Measurements from ENCODE around the gene SLC49A3. TPM values are rescaled to one million over a fixed set of nuclear protein-coding genes. Genes with fewer than 3 reads are reported as not detected.
"Not testable (repeated sequence)": the region's sequence is repeated elsewhere in the genome, so short reads cannot be mapped to it uniquely, and the experiment has no call there.

SLC49A3 gene
- total and polyA plus RNA-seq, 12 donors: 1.4 to 24.5 (median 7.3) TPM

DNA sequence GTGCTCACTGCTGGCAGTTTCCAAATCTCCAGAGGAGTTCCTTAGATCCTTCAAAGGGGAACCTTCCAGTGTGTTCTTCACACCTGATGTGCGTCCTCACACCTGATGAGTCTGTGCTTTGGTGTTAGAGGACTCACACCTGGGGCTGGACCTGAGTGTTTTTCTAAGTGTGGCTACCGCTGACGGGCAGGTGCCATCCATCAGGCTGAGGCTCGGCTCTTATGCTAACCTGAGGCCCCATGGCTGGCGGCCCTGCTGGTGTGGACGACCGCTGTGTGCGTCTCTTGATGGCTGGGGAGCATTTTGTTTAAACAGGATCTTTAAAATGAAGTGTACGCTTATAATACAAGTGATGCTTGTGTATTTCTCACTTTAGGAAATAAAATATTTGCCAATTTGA, 45.1 kb upstream of the SLC49A3 start:
- WGBS, 4 donors: 92 to 96% (median 93%) methylated on average over 9 of the region's 9 CpGs

DNA sequence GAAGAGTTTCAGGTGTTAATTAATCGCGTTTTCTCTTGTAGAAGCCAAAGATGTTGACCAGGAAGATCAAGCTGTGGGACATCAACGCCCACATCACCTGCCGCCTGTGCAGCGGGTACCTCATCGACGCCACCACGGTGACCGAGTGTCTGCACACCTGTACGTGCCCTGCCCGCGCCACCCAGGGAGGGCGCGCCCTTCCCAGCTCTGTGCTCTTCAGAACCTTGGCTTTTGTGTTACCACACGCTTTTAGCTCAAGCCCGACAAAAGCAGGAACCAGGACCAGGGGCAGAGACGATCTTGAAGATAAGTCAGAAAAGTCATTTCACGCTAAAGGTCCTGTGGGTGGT, 44.7 kb upstream of the SLC49A3 start:
- TF ChIP-seq, protein P1, sequence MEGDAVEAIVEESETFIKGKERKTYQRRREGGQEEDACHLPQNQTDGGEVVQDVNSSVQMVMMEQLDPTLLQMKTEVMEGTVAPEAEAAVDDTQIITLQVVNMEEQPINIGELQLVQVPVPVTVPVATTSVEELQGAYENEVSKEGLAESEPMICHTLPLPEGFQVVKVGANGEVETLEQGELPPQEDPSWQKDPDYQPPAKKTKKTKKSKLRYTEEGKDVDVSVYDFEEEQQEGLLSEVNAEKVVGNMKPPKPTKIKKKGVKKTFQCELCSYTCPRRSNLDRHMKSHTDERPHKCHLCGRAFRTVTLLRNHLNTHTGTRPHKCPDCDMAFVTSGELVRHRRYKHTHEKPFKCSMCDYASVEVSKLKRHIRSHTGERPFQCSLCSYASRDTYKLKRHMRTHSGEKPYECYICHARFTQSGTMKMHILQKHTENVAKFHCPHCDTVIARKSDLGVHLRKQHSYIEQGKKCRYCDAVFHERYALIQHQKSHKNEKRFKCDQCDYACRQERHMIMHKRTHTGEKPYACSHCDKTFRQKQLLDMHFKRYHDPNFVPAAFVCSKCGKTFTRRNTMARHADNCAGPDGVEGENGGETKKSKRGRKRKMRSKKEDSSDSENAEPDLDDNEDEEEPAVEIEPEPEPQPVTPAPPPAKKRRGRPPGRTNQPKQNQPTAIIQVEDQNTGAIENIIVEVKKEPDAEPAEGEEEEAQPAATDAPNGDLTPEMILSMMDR (IDR thresholded peaks at IDR 0.05): no peak
- TF ChIP-seq POLR2A (IDR thresholded peaks at IDR 0.05): no peak
- Histone ChIP-seq H3K4me3 (no peak overlapping the region), H3K27me3 (no peaks in the 10 kb centered on the region), H3K4me1 (replicated peaks in 1 of 2) (no peaks in the 10 kb centered on the region), H3K27ac (no peak overlapping the region), H3K9me3 (replicated peaks in 1 of 3) (no peaks in the 10 kb centered on the region), H3K36me3 (replicated peaks in 1 of 2) (peaks cover 0 to 67% of the 10 kb centered on the region in 2 donors)
- WGBS, 4 donors: 91 to 97% (median 93%) methylated on average over 15 to 18 of the region's 18 CpGs
- intact Hi-C loops (cut with DNase I): no loop called here
- no peak for DNase-seq

More for the DNA sequence above, 45.1 kb upstream of the SLC49A3 start:
- Histone ChIP-seq H3K36me3 (replicated peaks in 1 of 2) (peaks cover 0 to 71% of the 10 kb centered on the region in 2 donors), H3K9me3 (replicated peaks in 1 of 3) (no peaks in the 10 kb centered on the region), H3K4me3 (no peak overlapping the region), H3K27me3 (no peaks in the 10 kb centered on the region), H3K4me1 (replicated peaks in 1 of 2) (no peaks in the 10 kb centered on the region), H3K27ac (no peak overlapping the region)
- DNase-seq: no peak
- TF ChIP-seq, protein P1 (IDR thresholded peaks at IDR 0.05): no peak
- no peak for TF ChIP-seq POLR2A (IDR thresholded peaks at IDR 0.05)
- intact Hi-C loops (cut with DNase I): no loop called here

DNA sequence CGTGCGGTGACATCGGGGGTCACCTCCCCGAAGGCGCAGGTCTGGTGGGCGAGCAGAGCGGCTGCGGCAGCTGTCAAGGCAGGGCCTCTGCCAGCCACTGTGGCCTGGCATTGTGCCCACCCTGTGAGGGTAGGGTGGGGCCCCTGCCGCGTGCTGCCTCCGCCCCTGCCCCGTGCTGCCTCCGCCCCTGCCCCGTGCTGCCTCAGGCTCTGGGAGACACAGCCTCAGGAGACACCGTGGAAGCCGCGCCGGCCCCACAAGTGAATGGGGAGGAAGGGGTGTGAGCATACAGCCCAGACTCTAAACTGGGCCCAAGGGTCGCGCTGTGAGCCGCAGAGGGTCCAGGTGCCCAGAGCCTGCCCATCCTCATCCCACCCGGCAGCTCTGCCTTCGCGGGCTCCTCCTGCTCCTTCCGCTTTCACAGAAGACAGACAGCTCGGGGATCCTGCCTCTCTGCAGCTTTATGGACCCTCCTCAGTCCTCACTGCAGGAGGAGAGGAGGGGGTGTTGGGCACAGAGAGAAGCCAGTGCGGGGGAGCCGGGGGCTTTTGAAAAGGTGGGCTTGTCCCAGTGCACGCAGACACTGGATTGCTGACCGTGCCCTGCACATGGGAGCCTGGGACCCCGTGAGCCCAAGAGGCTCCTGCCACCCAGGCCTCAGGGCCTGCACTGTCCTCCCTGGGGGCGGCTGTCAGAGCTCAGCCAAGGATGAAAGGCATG, 44.1 kb upstream of the SLC49A3 start:
- H3K27me3 ChIP-seq: no peaks in the 10 kb centered on the region
- no peak overlapping the region for H3K4me3 ChIP-seq
- no peaks in the 10 kb centered on the region for H3K9me3 ChIP-seq (replicated peaks in 1 of 3)
- H3K36me3 ChIP-seq (replicated peaks in 1 of 2): peaks cover 0 to 63% of the 10 kb centered on the region in 2 donors
- WGBS, 4 donors: 90 to 96% (median 91%) methylated on average over 22 to 32 of the region's 32 CpGs
- intact Hi-C loops (cut with DNase I): no loop called here
- H3K27ac ChIP-seq: no peak overlapping the region
- peaks cover 0 to 4% of the 10 kb centered on the region in 2 donors for H3K4me1 ChIP-seq (replicated peaks in 1 of 2)
- DNase-seq: no peak
- TF ChIP-seq POLR2A (IDR thresholded peaks at IDR 0.05): no peak
- TF ChIP-seq, protein P1 (IDR thresholded peaks at IDR 0.05): no peak

DNA sequence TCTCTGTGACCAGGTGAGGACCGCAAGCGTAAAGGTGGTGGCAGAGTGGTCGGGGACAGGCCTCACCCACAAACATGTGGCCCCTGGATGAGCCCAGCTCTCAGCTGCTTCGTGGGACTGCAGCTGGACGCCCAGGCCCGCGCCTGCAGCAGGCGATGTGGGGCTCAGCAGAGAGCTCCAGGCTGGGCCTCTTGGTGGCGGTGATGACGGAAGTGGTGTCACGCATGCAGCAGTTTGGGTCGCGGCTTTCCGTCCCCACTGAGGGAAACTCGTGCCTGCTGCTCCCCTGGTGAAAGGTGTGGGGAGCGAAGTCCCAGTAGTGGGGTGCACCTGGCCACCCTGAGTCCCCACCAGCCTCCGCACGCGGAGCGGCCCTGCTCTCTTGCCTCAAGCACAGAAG, 43.5 kb upstream of the SLC49A3 start:
- 93 to 97% (median 96%) methylated on average over 10 to 20 of the region's 20 CpGs for WGBS, 4 donors
- Histone ChIP-seq H3K4me3 (no peak overlapping the region), H3K4me1 (replicated peaks in 1 of 2) (peaks cover 6 to 10% of the 10 kb centered on the region in 2 donors), H3K9me3 (replicated peaks in 1 of 3) (no peaks in the 10 kb centered on the region), H3K27ac (no peak overlapping the region), H3K36me3 (replicated peaks in 1 of 2) (peaks cover 0 to 57% of the 10 kb centered on the region in 2 donors), H3K27me3 (no peaks in the 10 kb centered on the region)
- intact Hi-C loops (cut with DNase I): no loop called here
- no peak for DNase-seq
- TF ChIP-seq, protein P1 (IDR thresholded peaks at IDR 0.05): no peak
- TF ChIP-seq POLR2A (IDR thresholded peaks at IDR 0.05): no peak

DNA sequence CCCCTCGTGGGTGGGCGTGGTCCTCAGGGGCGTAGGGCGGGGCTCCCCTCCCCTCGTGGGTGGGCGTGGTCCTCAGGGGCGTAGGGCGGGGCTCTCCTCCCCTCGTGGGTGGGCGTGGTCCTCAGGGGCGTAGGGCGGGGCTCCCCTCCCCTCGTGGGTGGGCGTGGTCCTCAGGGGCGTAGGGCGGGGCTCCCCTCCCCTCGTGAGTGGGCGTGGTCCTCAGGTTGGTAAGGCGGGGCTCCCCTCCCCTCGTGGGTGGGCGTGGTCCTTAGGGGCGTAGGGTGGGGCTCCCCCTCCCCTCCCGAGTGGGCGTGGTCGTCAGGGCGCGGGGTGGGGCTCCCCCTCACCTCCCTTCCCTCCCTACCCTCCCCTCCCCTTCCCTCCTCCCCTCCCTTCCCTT, 43.0 kb upstream of the SLC49A3 start:
- H3K4me1 ChIP-seq (replicated peaks in 1 of 2): peaks cover 10 to 16% of the 10 kb centered on the region in 2 donors
- DNase-seq; H3K4me3 ChIP-seq; H3K9me3 ChIP-seq (replicated peaks in 1 of 3); H3K27ac ChIP-seq; H3K27me3 ChIP-seq; intact Hi-C loops (cut with DNase I): not testable (repeated sequence)
- H3K36me3 ChIP-seq (replicated peaks in 1 of 2): peaks cover 0 to 52% of the 10 kb centered on the region in 2 donors
- 53 to 72% methylated on average over 8 to 21 of the region's 27 CpGs; no CpG with 5 or more reads in 2 of the 4 donors for WGBS, 4 donors

DNA sequence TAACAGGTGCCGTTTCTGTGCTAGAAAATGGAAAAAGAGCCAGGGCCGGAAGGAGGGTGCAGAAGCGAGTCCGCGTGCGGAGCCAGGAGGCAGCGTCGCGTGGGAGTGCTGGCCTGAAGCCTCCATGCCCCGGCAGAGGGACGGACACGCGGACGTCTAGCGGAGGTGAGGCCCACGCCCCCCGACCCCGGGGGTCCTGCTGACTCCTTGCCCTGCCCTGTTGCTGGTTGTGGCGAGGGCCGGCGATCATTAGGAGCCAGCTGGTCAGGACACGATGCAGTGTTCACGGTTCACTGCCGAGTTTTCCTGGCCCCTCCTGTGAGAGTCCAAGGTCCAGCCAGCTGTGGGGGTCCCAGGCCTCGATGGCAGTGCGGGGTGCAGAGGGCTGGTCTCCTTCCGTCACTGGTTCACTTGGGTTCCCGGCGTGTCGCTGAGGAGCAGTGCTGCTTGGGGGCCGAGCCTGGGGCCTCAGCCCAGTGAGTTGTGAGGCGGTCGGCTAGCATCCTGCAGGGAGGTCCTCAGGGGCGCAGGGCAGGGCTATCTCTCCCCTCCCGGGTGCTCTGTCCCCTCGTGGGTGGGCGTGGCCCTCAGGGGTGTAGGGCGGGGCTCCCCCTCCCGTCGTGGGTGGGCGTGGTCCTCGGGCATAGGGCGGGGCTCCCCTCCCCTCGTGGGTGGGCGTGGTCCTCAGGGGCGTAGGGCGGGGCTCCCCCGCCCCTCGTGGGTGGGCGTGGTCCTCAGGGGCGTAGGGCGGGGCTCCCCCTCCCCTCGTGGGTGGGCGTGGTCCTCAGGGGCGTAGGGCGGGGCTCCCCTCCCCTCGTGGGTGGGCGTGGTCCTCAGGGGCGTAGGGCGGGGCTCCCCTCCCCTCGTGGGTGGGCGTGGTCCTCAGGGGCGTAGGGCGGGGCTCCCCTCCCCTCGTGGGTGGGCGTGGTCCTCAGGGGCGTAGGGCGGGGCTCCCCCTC, 42.3 kb upstream of the SLC49A3 start:
- H3K9me3 ChIP-seq (replicated peaks in 1 of 3); H3K4me3 ChIP-seq; intact Hi-C loops (cut with DNase I); DNase-seq; H3K27me3 ChIP-seq; H3K27ac ChIP-seq: not testable (repeated sequence)
- peaks cover 0 to 51% of the 10 kb centered on the region in 2 donors for H3K36me3 ChIP-seq (replicated peaks in 1 of 2)
- peaks cover 17 to 23% of the 10 kb centered on the region in 2 donors for H3K4me1 ChIP-seq (replicated peaks in 1 of 2)
- 90 to 96% (median 94%) methylated on average over 15 to 50 of the region's 68 CpGs for WGBS, 4 donors

All from adrenal gland (tissue), 12 donors.